Sigmoid colon (tissue), 7 donors: ENCODE results near the gene MTMR6. TPM values are rescaled to one million over a fixed set of nuclear protein-coding genes. Genes with fewer than 3 reads are reported as not detected.
A peak's percentile ranks its signal among the peaks of the same experiment; 100 is the strongest.

Experiments used
- DNase-seq: peaks from one replicate; pipeline ENCODE4 v3.0.0-alpha.2; 2019
- H3K27ac ChIP-seq, 4 donors: fragments of 200-600 bp; sonication (generic); one replicate each; pipeline ENCODE4 v1.5.1; 2016 to 2019; ENCODE audit warnings: mild to moderate bottlenecking in 1 of 4
- H3K27me3 ChIP-seq, 3 donors: fragments of 200-600 bp; sonication (generic); one replicate each; pipeline ENCODE4 v1.5.1; 2019; ENCODE audit warnings: mild to moderate bottlenecking in 1 of 3
- H3K36me3 ChIP-seq, 4 donors: fragments of 200-600 bp; sonication (generic); one replicate each; pipeline ENCODE4 v1.5.1; 2016 to 2019
- H3K4me1 ChIP-seq, 4 donors: fragments of 200-600 bp; sonication (generic); one replicate each; pipeline ENCODE4 v1.5.1; 2017 to 2019
- H3K4me3 ChIP-seq, 4 donors: fragments of 200-600 bp; sonication (generic); one replicate each; pipeline ENCODE4 v1.5.1; 2017 to 2019; ENCODE audit warnings: mild to moderate bottlenecking in 2 of 4, moderate library complexity in 1 of 4
- H3K9me3 ChIP-seq, 4 donors: fragments of 200-600 bp in 3 of 4; sonication (generic) in 3 of 4; one replicate each; pipeline versions ENCODE4 v1.5.1 to v1.6.1; 2013 to 2019
- EP300 ChIP-seq, 4 donors: sonication (generic); formaldehyde crosslinking; IDR thresholded peaks; one replicate each; pipeline ENCODE4 v1.6.1; 2017; ENCODE audit warnings: antibody characterized with exemption in 4 of 4
- POLR2A ChIP-seq, 2 donors: fragments of 450-650 bp; IDR thresholded peaks; one replicate each; pipeline ENCODE4 v1.6.1; 2016; ENCODE audit warnings: antibody characterized with exemption in 2 of 2, mild to moderate bottlenecking in 2 of 2, moderate library complexity in 2 of 2
- POLR2AphosphoS5 ChIP-seq, 4 donors: sonication (generic); formaldehyde crosslinking; IDR thresholded peaks; one replicate each; pipeline ENCODE4 v1.6.1; 2017; ENCODE audit warnings: antibody characterized with exemption in 4 of 4
- WGBS, 2 donors: extraction: QIAGEN DNeasy Blood & Tissue Kit; methylation state at CpG; one replicate each; pipeline ENCODE4 v1.1.7; 2013; 5-methylcytosine and 5-hydroxymethylcytosine counted together
- intact Hi-C: fragments of 100-400 bp; cut with DNase I; formaldehyde crosslinking; loops from one replicate; pipeline ENCODE4 v1.15.1; 2023
- polyA plus RNA-seq, 3 donors: library from polyadenylated mRNA; stranded (reverse); fragments of 200-250 nt; gene quantifications; one replicate each; pipeline ENCODE4 v1.2.3, GENCODE V29; 2013
- total RNA-seq, 4 donors: library from RNA; depleted of rRNA; stranded (reverse); fragments of >200 nt; gene quantifications; one replicate each; pipeline ENCODE4 v1.1.0, GENCODE V29; 2016
- TF ChIP-seq, protein P1 (sequence below), 4 experiments: fragments of 450-650 bp in 3 of 4; fragments of 200-600 bp in 1 of 4; IDR thresholded peaks; one replicate each; pipeline ENCODE4 v1.5.1; 2016 to 2019; ENCODE audit warnings: antibody characterized with exemption in 4 of 4, mild to moderate bottlenecking in 3 of 4, moderate library complexity in 2 of 4
- donor health status: healthy with polysubstance abuse.
- donor health status: Bipolar disorder and iron deficiency.
- donor health status: healthy.

MTMR6 gene
- total and polyA plus RNA-seq, 7 donors, result 8.9 to 33.1 (median 21.6) TPM

DNA sequence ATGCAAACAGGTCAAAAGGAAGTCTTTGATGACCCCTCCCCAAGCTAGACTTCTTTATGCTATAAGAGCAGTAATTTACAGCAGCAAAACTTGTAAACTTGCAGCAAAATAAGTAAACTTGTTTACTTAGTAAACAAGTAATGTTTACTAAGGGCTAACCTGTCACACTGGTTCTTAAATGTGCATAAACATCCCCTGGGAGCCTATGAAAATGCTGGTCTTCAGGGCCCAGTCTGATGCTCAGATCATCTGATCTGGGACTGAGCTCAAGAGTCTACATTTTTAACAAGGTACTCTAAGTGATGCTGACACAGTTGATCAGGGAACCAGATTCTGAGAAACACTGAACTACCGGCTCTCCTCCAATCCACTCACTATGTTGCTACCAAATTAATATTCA lies 53.4 kb downstream of the MTMR6 start:
- Histone ChIP-seq H3K27me3 (no peaks in the 10 kb centered on the region), H3K4me3 (no peak overlapping the region), H3K27ac (no peak overlapping the region), H3K9me3 (no peaks in the 10 kb centered on the region), H3K4me1 (no peaks in the 10 kb centered on the region), H3K36me3 (no peaks in the 10 kb centered on the region)
- intact Hi-C loops, result no loop called here
- TF ChIP-seq, protein P1, sequence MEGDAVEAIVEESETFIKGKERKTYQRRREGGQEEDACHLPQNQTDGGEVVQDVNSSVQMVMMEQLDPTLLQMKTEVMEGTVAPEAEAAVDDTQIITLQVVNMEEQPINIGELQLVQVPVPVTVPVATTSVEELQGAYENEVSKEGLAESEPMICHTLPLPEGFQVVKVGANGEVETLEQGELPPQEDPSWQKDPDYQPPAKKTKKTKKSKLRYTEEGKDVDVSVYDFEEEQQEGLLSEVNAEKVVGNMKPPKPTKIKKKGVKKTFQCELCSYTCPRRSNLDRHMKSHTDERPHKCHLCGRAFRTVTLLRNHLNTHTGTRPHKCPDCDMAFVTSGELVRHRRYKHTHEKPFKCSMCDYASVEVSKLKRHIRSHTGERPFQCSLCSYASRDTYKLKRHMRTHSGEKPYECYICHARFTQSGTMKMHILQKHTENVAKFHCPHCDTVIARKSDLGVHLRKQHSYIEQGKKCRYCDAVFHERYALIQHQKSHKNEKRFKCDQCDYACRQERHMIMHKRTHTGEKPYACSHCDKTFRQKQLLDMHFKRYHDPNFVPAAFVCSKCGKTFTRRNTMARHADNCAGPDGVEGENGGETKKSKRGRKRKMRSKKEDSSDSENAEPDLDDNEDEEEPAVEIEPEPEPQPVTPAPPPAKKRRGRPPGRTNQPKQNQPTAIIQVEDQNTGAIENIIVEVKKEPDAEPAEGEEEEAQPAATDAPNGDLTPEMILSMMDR (IDR thresholded peaks at IDR 0.05), result no peak
- TF ChIP-seq POLR2A (IDR thresholded peaks at IDR 0.05), result no peak
- TF ChIP-seq POLR2AphosphoS5 (IDR thresholded peaks at IDR 0.05), result no peak
- TF ChIP-seq EP300 (IDR thresholded peaks at IDR 0.05), result no peak
- WGBS, 2 donors, result 90 to 97% methylated on average over 1 of the region's 1 CpG
- no peak for DNase-seq

DNA sequence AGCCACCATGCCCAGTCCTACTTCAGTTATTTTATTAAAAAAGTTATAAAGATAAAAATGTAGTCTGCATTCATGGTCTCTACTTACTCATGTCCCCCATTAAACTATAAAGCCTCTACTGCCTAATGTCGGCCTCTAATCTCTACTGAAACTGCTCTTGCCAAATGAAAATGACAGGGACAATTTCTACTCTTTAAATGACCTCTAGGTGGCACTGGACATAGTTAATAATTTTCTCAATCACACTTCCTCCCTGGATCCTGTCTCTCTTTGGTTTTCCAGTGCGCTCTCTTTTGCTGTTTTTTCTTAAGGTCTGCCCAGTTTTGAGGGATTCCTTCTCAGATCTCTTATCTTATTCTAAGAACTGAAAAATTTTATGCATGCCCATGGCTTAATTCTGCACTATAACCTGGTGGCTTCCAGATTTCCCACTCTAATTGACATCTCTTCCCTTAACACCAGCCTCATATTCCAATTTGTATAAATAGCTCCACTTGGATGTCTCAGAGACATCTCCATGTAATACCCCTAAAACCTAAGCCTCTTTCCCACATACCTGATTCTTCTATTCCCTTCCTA lies 54.3 kb downstream of the MTMR6 start:
- no peak for DNase-seq
- intact Hi-C loops, result no loop called here
- Histone ChIP-seq H3K27me3 (no peaks in the 10 kb centered on the region), H3K4me1 (no peaks in the 10 kb centered on the region), H3K36me3 (no peaks in the 10 kb centered on the region), H3K4me3 (no peak overlapping the region), H3K9me3 (no peaks in the 10 kb centered on the region), H3K27ac (no peak overlapping the region)
- 10 to 29% methylated on average over 2 of the region's 2 CpGs for WGBS, 2 donors
- no peak for TF ChIP-seq EP300 (IDR thresholded peaks at IDR 0.05)
- TF ChIP-seq, protein P1 (IDR thresholded peaks at IDR 0.05), result peak in 2 of 4 experiments; percentile 16 to 23

DNA sequence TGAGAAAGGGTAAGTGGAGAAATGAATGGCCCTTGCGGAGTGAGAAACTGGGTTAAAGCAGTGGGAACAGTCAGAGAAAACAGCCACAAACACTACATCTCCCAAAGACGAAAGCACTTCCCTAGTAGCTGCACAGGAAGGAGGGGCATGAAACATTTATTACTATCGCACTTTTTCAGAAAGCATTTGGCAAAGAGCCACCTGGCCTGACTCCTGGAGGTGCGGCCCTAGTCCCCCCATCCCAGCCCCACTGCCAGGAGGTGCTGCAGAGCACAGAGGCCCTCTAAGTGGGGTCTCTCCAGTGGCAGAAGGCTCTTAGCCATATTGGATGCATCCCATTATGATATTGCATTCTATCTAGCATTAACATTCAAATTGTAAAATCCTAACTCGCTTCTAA lies 55.8 kb downstream of the MTMR6 start:
- H3K9me3 ChIP-seq, result no peaks in the 10 kb centered on the region
- DNase-seq, result no peak
- H3K36me3 ChIP-seq, result no peaks in the 10 kb centered on the region
- H3K27ac ChIP-seq, result no peak overlapping the region
- H3K27me3 ChIP-seq, result peaks cover 0 to 3% (median 0%) of the 10 kb centered on the region in 3 donors
- H3K4me1 ChIP-seq, result no peaks in the 10 kb centered on the region
- no peak overlapping the region for H3K4me3 ChIP-seq
- no peak for TF ChIP-seq POLR2A (IDR thresholded peaks at IDR 0.05)
- TF ChIP-seq POLR2AphosphoS5 (IDR thresholded peaks at IDR 0.05), result no peak
- TF ChIP-seq, protein P1 (IDR thresholded peaks at IDR 0.05), result no peak
- TF ChIP-seq EP300 (IDR thresholded peaks at IDR 0.05), result no peak
- intact Hi-C loops, result no loop called here
- 22 to 35% methylated on average over 5 of the region's 5 CpGs for WGBS, 2 donors

DNA sequence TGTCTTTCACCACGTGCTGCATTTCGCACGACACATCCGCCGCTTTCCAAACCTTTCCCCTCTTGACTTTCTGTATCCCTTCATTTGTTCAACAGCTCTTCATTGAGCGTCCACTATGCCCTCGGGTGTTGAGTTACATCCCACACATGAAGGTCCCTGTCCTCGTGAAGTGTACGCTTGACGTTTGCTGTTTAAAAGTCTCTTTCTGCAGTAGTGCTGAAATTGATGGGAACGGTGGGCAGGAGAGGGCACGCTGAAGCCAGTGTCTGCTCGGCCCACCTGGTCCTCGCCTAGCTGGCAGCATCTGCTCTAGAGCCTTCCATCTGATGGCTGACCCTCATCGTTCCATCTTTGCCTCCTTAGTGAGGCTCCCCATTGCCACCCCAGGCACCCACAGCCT lies 59.6 kb downstream of the MTMR6 start:
- intact Hi-C loops, result no loop called here
- no peak overlapping the region for H3K4me3 ChIP-seq

More for the DNA sequence above, 59.6 kb downstream of the MTMR6 start:
- Histone ChIP-seq H3K27me3 (peaks cover 0 to 3% (median 0%) of the 10 kb centered on the region in 3 donors), H3K36me3 (no peaks in the 10 kb centered on the region), H3K4me1 (no peaks in the 10 kb centered on the region), H3K27ac (no peak overlapping the region), H3K9me3 (no peaks in the 10 kb centered on the region)
- DNase-seq, result no peak
- TF ChIP-seq, protein P1 (IDR thresholded peaks at IDR 0.05), result no peak
- TF ChIP-seq EP300 (IDR thresholded peaks at IDR 0.05), result no peak
- TF ChIP-seq POLR2AphosphoS5 (IDR thresholded peaks at IDR 0.05), result no peak
- TF ChIP-seq POLR2A (IDR thresholded peaks at IDR 0.05), result no peak
- WGBS, 2 donors, result 89 to 91% methylated on average over 15 of the region's 15 CpGs
